ENCODE measurements around the gene RORC. TPM values are rescaled to one million over a fixed set of nuclear protein-coding genes. Genes with fewer than 3 reads are reported as not detected.

Gene RORC
- total and polyA plus RNA-seq, 2 donors from 2014 or later: 19.1 to 34.5 TPM

DNA sequence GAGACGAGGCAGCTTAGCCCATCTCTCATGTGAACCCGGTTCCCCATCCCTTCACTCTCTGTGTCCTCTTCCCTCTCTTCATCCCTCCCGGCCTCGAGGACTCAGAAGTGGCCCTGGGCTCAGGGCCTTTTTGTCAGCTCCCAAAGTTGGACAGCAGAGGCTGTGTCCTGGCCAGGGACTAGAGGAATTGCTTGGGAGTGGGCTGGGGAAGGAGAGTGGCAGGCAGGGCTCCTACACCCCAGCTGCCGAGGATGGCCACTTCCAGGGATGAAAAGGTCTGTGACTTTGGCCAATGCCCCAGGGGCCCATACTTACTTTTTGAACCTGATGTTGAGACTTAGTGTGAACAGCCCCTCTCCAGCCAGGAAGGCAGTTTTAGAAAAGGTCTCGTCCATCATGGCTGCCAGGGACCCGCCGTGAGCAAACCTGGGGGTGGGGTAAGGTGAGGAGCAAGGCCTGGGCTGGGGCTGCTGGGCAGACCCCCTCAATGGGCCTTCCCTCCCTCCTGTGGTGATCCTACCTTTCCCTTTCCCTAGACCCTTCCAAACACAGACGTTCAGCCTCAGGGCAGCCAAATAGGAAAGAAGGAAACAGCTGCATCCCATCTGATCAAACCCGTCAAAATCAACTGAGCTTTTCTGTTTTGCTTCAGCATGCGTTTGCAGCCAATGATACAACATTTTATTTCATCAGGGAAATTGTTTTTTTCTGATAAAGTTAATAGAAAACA lies 16.4 kb upstream of the RORC start:
- no peaks in the 10 kb centered on the region for H3K4me1 ChIP-seq (ENCODE audit: control insufficient read depth in 2 of 3, insufficient read depth in 2 of 3, low read depth in 1 of 3, low read length in 3 of 3)
- H3K9me3 ChIP-seq (ENCODE audit: control insufficient read depth in 2 of 3, insufficient read depth in 1 of 3, low read length in 3 of 3): no peaks in the 10 kb centered on the region
- H3K27me3 ChIP-seq (ENCODE audit: control insufficient read depth, insufficient read depth, low read length): no peaks in the 10 kb centered on the region
- H3K4me3 ChIP-seq (ENCODE audit: low read length in 3 of 3): no peak overlapping the region
- FAIRE-seq (no peak), DNase-seq (peak in 1 of 5 donors; percentile 69)
- intact Hi-C loops (cut with DNase I): no loop called here
- H3K36me3 ChIP-seq (ENCODE audit: control insufficient read depth in 2 of 3, insufficient read depth in 3 of 3, low read length in 3 of 3): no peaks in the 10 kb centered on the region
- no peak overlapping the region for H3K27ac ChIP-seq (ENCODE audit: low read depth in 2 of 2, low read length in 2 of 2)
- TF ChIP-seq, protein P1, sequence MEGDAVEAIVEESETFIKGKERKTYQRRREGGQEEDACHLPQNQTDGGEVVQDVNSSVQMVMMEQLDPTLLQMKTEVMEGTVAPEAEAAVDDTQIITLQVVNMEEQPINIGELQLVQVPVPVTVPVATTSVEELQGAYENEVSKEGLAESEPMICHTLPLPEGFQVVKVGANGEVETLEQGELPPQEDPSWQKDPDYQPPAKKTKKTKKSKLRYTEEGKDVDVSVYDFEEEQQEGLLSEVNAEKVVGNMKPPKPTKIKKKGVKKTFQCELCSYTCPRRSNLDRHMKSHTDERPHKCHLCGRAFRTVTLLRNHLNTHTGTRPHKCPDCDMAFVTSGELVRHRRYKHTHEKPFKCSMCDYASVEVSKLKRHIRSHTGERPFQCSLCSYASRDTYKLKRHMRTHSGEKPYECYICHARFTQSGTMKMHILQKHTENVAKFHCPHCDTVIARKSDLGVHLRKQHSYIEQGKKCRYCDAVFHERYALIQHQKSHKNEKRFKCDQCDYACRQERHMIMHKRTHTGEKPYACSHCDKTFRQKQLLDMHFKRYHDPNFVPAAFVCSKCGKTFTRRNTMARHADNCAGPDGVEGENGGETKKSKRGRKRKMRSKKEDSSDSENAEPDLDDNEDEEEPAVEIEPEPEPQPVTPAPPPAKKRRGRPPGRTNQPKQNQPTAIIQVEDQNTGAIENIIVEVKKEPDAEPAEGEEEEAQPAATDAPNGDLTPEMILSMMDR (IDR thresholded peaks at IDR 0.05; ENCODE audit: borderline replicate concordance, extremely low read depth, insufficient read depth): no peak
- H3K9ac ChIP-seq (ENCODE audit: low read length in 3 of 3): no peak overlapping the region

DNA sequence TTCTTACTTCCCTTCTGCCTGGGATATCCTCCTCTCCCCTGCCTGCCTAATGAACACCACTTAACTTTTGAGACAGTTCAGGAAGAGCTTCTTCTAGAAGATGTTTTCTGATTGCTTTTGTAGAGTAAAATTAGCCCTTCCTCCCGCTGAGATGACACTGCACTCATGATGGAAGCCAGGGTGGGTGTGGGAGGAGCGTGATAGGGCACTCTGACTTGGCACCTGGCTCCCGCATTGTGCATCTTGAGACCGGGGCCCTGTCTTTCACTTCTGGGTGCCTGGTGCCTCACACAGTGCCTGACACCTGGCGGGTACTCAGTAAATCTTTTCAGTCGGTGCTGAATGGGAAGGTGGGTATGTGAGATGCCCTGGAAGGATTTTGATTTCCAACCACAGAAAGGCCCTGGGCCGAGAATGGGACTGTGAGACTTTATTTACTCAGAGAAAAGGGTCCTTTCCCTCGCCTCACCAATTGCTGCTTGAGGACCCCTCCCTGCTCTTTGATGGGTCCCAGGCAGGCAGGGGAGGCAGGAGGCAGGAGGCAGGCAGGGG lies 15.2 kb upstream of the RORC start:
- no peak overlapping the region for H3K4me3 ChIP-seq (ENCODE audit: low read length in 3 of 3)
- TF ChIP-seq, protein P1 (IDR thresholded peaks at IDR 0.05; ENCODE audit: borderline replicate concordance, extremely low read depth, insufficient read depth): no peak
- H3K27ac ChIP-seq (ENCODE audit: low read depth in 2 of 2, low read length in 2 of 2): no peak overlapping the region
- H3K4me1 ChIP-seq (ENCODE audit: control insufficient read depth in 2 of 3, insufficient read depth in 2 of 3, low read depth in 1 of 3, low read length in 3 of 3): no peaks in the 10 kb centered on the region
- DNase-seq (no peak), FAIRE-seq (no peak)
- intact Hi-C loops (cut with DNase I): no loop called here
- H3K9me3 ChIP-seq (ENCODE audit: control insufficient read depth in 2 of 3, insufficient read depth in 1 of 3, low read length in 3 of 3): no peaks in the 10 kb centered on the region
- H3K9ac ChIP-seq (ENCODE audit: low read length in 3 of 3): no peak overlapping the region
- H3K27me3 ChIP-seq (ENCODE audit: control insufficient read depth, insufficient read depth, low read length): no peaks in the 10 kb centered on the region
- H3K36me3 ChIP-seq (ENCODE audit: control insufficient read depth in 2 of 3, insufficient read depth in 3 of 3, low read length in 3 of 3): no peaks in the 10 kb centered on the region

DNA sequence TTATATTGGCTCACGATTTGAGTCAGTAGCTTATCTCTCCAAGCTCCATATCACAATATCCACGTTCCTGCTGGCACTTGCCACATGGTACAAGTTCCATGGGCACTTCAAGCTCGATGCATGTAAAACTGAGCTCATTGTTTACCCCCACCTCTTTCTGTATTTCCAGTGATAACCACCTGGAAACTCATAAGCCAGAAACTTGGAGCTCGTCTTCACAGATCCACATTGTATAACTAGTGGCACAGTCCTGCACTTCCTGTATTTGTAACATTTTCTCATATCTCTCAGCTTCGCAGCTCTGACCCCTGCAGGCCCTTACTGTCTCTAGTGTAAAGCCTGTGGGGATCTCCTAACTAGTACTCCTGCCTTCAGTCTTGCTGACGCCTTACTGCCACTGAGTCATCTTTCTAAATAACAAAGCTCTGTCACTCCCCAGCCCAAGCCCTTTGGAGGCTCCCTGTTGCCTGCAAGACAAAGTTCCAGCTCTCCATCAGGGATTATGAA lies 14.5 kb upstream of the RORC start:
- no peak for DNase-seq
- Histone ChIP-seq H3K4me3 (ENCODE audit: low read length in 3 of 3) (no peak overlapping the region), H3K9ac (ENCODE audit: low read length in 3 of 3) (no peak overlapping the region), H3K9me3 (ENCODE audit: control insufficient read depth in 2 of 3, insufficient read depth in 1 of 3, low read length in 3 of 3) (no peaks in the 10 kb centered on the region), H3K4me1 (ENCODE audit: control insufficient read depth in 2 of 3, insufficient read depth in 2 of 3, low read depth in 1 of 3, low read length in 3 of 3) (no peaks in the 10 kb centered on the region), H3K27me3 (ENCODE audit: control insufficient read depth, insufficient read depth, low read length) (no peaks in the 10 kb centered on the region), H3K36me3 (ENCODE audit: control insufficient read depth in 2 of 3, insufficient read depth in 3 of 3, low read length in 3 of 3) (no peaks in the 10 kb centered on the region), H3K27ac (ENCODE audit: low read depth in 2 of 2, low read length in 2 of 2) (no peak overlapping the region)
- TF ChIP-seq, protein P1 (IDR thresholded peaks at IDR 0.05; ENCODE audit: borderline replicate concordance, extremely low read depth, insufficient read depth): no peak
- intact Hi-C loops (cut with DNase I): no loop called here
- no peak for FAIRE-seq
